HCT116 (cell line): ENCODE data around the gene METTL1. TPM values are rescaled to one million over a fixed set of nuclear protein-coding genes. Genes with fewer than 3 reads are reported as not detected.

Source experiments
- ATAC-seq: fragments of 200-7000 bp; cut with Tn5 transposase; 2 replicates; pipeline ENCODE4 v1.9.1; 2020; ENCODE audit warnings: mild to moderate bottlenecking, moderate library complexity
- BruUV-seq: library from RNA; stranded (reverse); fragments of 400-500 nt; replicated peaks from 2 replicates; lab custom pipeline; 2021; lab: Mats Ljungman, UMichigan
- CTCF ChIA-PET: fragments of 300-600 bp; sonication (Branson Sonifier 250); formaldehyde crosslinking; loops from one replicate; lab custom pipeline; 2021; ENCODE audit warnings: antibody characterized with exemption; lab: Charles Lee
- POLR2A ChIA-PET: fragments of 300-600, 350-600 bp; sonication (Branson Sonifier 250); formaldehyde crosslinking; loops from one replicate; lab custom pipeline; 2021; ENCODE audit warnings: antibody characterized with exemption; lab: Charles Lee
- RAD21 ChIA-PET, 2 experiments: fragments of 300-600 bp; sonication (Branson Sonifier 250); formaldehyde crosslinking; loops; one replicate each; lab custom pipeline; 2023; ENCODE audit warnings: low total read pairs in 2 of 2; ENCODE audit not compliant: uncharacterized antibody in 2 of 2, unreplicated experiment in 2 of 2, low non-redundant PET in 1 of 2; lab: Charles Lee
- DNase-seq: peaks from one replicate; pipeline ENCODE4 v3.0.0-alpha.2; 2010; ENCODE audit warnings: low read depth, low spot score
- H2AFZ ChIP-seq: fragments of 200-600 bp; shearing (Covaris generic), sonication (generic); 2 replicates; pipeline ENCODE4 v1.6.1; 2017; ENCODE audit warnings: low read depth, mixed run types, mixed read lengths, antibody characterized with exemption, low read length; ENCODE audit not compliant: poor library complexity, severe bottlenecking
- H3K27ac ChIP-seq: 2 replicates; pipeline ENCODE4 v1.5.1; 2012; ENCODE audit warnings: low read depth, low read length
- H3K27me3 ChIP-seq: fragments of 200-600 bp; sonication (generic); 2 replicates; pipeline ENCODE4 v1.6.1; 2016; ENCODE audit warnings: mixed run types, low read length, mixed read lengths; ENCODE audit not compliant: insufficient read depth
- H3K36me3 ChIP-seq, 2 experiments: fragments of 200-500 bp in 1 of 2; fragments of 200-600 bp in 1 of 2; sonication (Bioruptor generic) in 1 of 2; sonication (generic) in 1 of 2; 2 replicates each; pipeline versions ENCODE4 v1.5.1 to v1.6.1; 2014 to 2016; ENCODE audit warnings: low read length in 2 of 2, inconsistent platforms in 1 of 2, mixed read lengths in 1 of 2, mixed run types in 1 of 2; ENCODE audit not compliant: insufficient read depth in 2 of 2, control insufficient read depth in 1 of 2
- H3K4me1 ChIP-seq, 2 experiments: fragments of 200-600 bp in 1 of 2; sonication (generic) in 1 of 2; 2 replicates each; pipeline versions ENCODE4 v1.5.1 to v1.6.1; 2012 to 2017; ENCODE audit warnings: low read length in 2 of 2, inconsistent platforms in 1 of 2, mild to moderate bottlenecking in 1 of 2, mixed read lengths in 1 of 2, mixed run types in 1 of 2, moderate library complexity in 1 of 2; ENCODE audit not compliant: insufficient read depth in 2 of 2, control insufficient read depth in 1 of 2
- H3K4me2 ChIP-seq: fragments of 200-600 bp; sonication (generic); 2 replicates; pipeline ENCODE4 v1.6.1; 2017; ENCODE audit warnings: mixed run types, low read length, mixed read lengths
- H3K4me3 ChIP-seq, 2 experiments: fragments of 200-600 bp in 1 of 2; sonication (generic) in 1 of 2; replicated peaks in 1 of 2; 2 replicates each; pipeline ENCODE4 v1.5.1; 2011 to 2016; ENCODE audit warnings: low read length in 2 of 2, control low read depth in 1 of 2, low read depth in 1 of 2, mild to moderate bottlenecking in 1 of 2, mixed read lengths in 1 of 2, mixed run types in 1 of 2
- H3K79me2 ChIP-seq: fragments of 200-600 bp; sonication (generic); 2 replicates; pipeline ENCODE4 v1.6.1; 2017; ENCODE audit warnings: mild to moderate bottlenecking, mixed run types, low read length, moderate library complexity, mixed read lengths; ENCODE audit not compliant: insufficient read depth
- H3K9ac ChIP-seq: fragments of 200-600 bp; sonication (generic); 2 replicates; pipeline ENCODE4 v1.6.1; 2016; ENCODE audit warnings: low read length, mixed read lengths
- H3K9me2 ChIP-seq: fragments of 200-600 bp; sonication (generic), shearing (Covaris generic); 2 replicates; pipeline ENCODE4 v1.6.1; 2017; ENCODE audit warnings: mixed run types, mild to moderate bottlenecking, moderate library complexity; ENCODE audit not compliant: insufficient read depth
- H3K9me3 ChIP-seq, 2 experiments: fragments of 200-500 bp in 1 of 2; fragments of 200-600 bp in 1 of 2; sonication (Bioruptor generic) in 1 of 2; sonication (generic) in 1 of 2; 2 replicates each; pipeline ENCODE4 v1.6.1; 2014 to 2017; ENCODE audit warnings: low read length in 2 of 2, mixed read lengths in 2 of 2, inconsistent platforms in 1 of 2, low read depth in 1 of 2, mild to moderate bottlenecking in 1 of 2, mixed run types in 1 of 2, moderate library complexity in 1 of 2; ENCODE audit not compliant: control insufficient read depth in 1 of 2, insufficient read depth in 1 of 2
- H4K20me1 ChIP-seq: fragments of 200-600 bp; sonication (generic), shearing (Covaris generic); 2 replicates; pipeline ENCODE4 v1.6.1; 2017; ENCODE audit warnings: mixed run types, mild to moderate bottlenecking, moderate library complexity; ENCODE audit not compliant: insufficient read depth
- EGR1 ChIP-seq: IDR thresholded peaks from 2 replicates; pipeline ENCODE4 v1.6.1; 2012; ENCODE audit warnings: low read depth
- ELF1 ChIP-seq: IDR thresholded peaks from 2 replicates; pipeline ENCODE4 v1.6.1; 2012; ENCODE audit warnings: low read depth, borderline replicate concordance
- EZH2 ChIP-seq: fragments of 200-600 bp; sonication (generic); IDR thresholded peaks from 2 replicates; pipeline ENCODE4 v1.6.1; 2017; ENCODE audit warnings: antibody characterized with exemption, mixed run types
- EZH2phosphoT487 ChIP-seq: fragments of 200-600 bp; IDR thresholded peaks from 2 replicates; pipeline ENCODE4 v1.6.1; 2018; ENCODE audit warnings: antibody characterized with exemption, borderline replicate concordance
- FOSL1 ChIP-seq: IDR thresholded peaks from 2 replicates; pipeline ENCODE4 v1.6.1; 2012; ENCODE audit warnings: low read depth
- JUND ChIP-seq: IDR thresholded peaks from 2 replicates; pipeline ENCODE4 v1.6.1; 2012
- POLR2A ChIP-seq: IDR thresholded peaks from 2 replicates; pipeline ENCODE4 v1.7.0; 2011; ENCODE audit warnings: borderline replicate concordance; ENCODE audit not compliant: insufficient read depth, insufficient read length; ENCODE audit errors: extremely low read depth
- POLR2AphosphoS5 ChIP-seq: IDR thresholded peaks from 2 replicates; pipeline ENCODE4 v1.6.1; 2011; ENCODE audit warnings: mild to moderate bottlenecking, low read depth, low read length, moderate library complexity
- RAD21 ChIP-seq: IDR thresholded peaks from 2 replicates; pipeline ENCODE4 v1.6.1; 2012; ENCODE audit warnings: low read depth, mild to moderate bottlenecking
- SP1 ChIP-seq: IDR thresholded peaks from 2 replicates; pipeline ENCODE4 v1.6.1; 2012; ENCODE audit warnings: low read depth
- TCF7L2 ChIP-seq: IDR thresholded peaks from 2 replicates; pipeline ENCODE4 v1.7.0; 2011; ENCODE audit warnings: borderline replicate concordance, inconsistent platforms; ENCODE audit not compliant: insufficient read depth, insufficient read length; ENCODE audit errors: extremely low read depth
- YY1 ChIP-seq: IDR thresholded peaks from 2 replicates; pipeline ENCODE4 v1.6.1; 2011; ENCODE audit warnings: low read length, low read depth, moderate library complexity, mild to moderate bottlenecking; ENCODE audit not compliant: insufficient replicate concordance; ENCODE audit errors: extremely low read depth
- ZFX ChIP-seq: fragments of 450-650 bp; IDR thresholded peaks from 2 replicates; pipeline ENCODE4 v1.6.1; 2017
- ZNF274 ChIP-seq: fragments of 200-500 bp; sonication (Bioruptor generic); IDR thresholded peaks from 2 replicates; pipeline ENCODE4 v1.6.1; 2014; ENCODE audit warnings: mild to moderate bottlenecking, low read depth, low read length, inconsistent platforms
- intact Hi-C: fragments of 100-400 bp; cut with micrococcal nuclease; formaldehyde crosslinking; loops from 2 replicates; pipeline ENCODE4 v1.10.0; 2022
- total RNA-seq: library from RNA; stranded (reverse); gene quantifications from one replicate; pipeline ENCODE4 v1.2.1, GENCODE V29; 2021; ENCODE audit not compliant: unreplicated experiment
- TF ChIP-seq, protein P1 (sequence below), 3 experiments: fragments of 200-600 bp in 1 of 3; sonication (generic) in 1 of 3; IDR thresholded peaks in 2 of 3; conservative IDR thresholded peaks in 1 of 3; 2 replicates each; pipeline ENCODE4 v1.5.1; 2012 to 2017; ENCODE audit warnings: low read depth in 2 of 3, low read length in 2 of 3, antibody characterized with exemption in 1 of 3, borderline replicate concordance in 1 of 3, control low read depth in 1 of 3, mild to moderate bottlenecking in 1 of 3, mixed read lengths in 1 of 3, mixed run types in 1 of 3, moderate library complexity in 1 of 3; ENCODE audit not compliant: insufficient read depth in 1 of 3
- TF ChIP-seq, protein P2 (sequence below): IDR thresholded peaks from 2 replicates; pipeline ENCODE4 v1.6.1; 2012
- TF ChIP-seq, protein P3 (sequence below): IDR thresholded peaks from 2 replicates; pipeline ENCODE4 v1.6.1; 2011; ENCODE audit warnings: mild to moderate bottlenecking, low read length, moderate library complexity; ENCODE audit not compliant: insufficient replicate concordance; ENCODE audit errors: extremely low read depth
- TF ChIP-seq, protein P4 (sequence below): IDR thresholded peaks from 2 replicates; pipeline ENCODE4 v1.6.1; 2012

Gene METTL1
- total RNA-seq, 1 experiment from 2014 or later: 56.6 TPM

DNA sequence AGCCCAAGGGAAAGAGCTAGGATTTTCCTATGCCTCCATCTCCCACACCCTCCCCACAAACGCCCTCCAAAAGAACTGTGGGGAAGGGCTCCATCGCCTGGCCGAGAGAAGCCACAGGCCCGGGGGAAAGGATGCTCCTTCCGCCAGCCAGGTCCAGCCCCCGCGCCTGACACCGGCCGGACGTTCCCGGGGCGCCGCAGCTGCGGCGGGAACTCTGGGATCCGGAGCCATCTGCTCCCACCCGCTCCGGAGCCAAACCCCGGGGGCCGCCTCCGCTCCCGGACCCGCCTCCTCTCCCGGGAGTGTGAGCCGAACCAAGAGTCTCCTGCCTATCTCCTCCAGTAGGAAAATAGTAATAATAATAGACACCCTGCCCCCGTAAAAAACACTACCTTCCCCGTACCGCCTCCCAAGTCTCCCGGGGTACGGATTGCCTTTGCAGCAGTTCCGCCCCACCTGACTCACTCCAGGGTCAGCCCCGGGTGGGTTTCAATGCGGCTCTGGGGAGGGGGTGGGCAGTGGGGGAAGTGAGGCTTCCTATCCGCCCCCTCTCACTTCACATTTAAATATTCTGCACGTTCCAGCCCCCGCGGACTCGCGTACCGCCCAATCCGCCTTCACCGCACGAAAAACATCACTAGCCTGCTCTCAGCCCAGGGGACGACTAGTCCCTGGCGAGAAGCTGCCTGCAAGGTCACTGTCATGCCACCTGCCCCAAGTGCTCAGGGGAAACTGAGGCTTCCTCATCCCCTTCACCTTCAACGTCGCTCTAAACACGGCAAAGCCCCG, 35.8 kb downstream of the METTL1 start:
- Histone ChIP-seq H3K27ac (no peak overlapping the region), H3K27me3 (no peaks in the 10 kb centered on the region), H3K9me3 (no peaks in the 10 kb centered on the region), H3K9ac (no peak overlapping the region), H4K20me1 (no peaks in the 10 kb centered on the region), H2AFZ (no peak overlapping the region), H3K4me2 (no peak overlapping the region), H3K4me1 (peaks cover 0 to 3% of the 10 kb centered on the region in 2 experiments; a peak in 1 of 4 replicates), H3K9me2 (no peaks in the 10 kb centered on the region), H3K4me3 (no peak overlapping the region), H3K79me2 (no peaks in the 10 kb centered on the region), H3K36me3 (peaks cover 0 to 8% of the 10 kb centered on the region in 2 experiments; a peak in 3 of 4 replicates)
- POLR2A ChIA-PET: no interaction called here
- CTCF ChIA-PET: no interaction called here
- RAD21 ChIA-PET: no interaction called here
- ATAC-seq: no peak
- intact Hi-C loops: no loop called here
- DNase-seq: no peak
- BruUV-seq: no TSS peak
- TF ChIP-seq EZH2phosphoT487 (no peak), ZNF274 (no peak), JUND (no peak), FOSL1 (no peak), ZFX (no peak), TCF7L2 (no peak), POLR2A (no peak), POLR2AphosphoS5 (no peak), RAD21 (no peak), ELF1 (no peak), SP1 (no peak), EGR1 (no peak), EZH2 (no peak), YY1 (no peak)
- TF ChIP-seq, protein P1, sequence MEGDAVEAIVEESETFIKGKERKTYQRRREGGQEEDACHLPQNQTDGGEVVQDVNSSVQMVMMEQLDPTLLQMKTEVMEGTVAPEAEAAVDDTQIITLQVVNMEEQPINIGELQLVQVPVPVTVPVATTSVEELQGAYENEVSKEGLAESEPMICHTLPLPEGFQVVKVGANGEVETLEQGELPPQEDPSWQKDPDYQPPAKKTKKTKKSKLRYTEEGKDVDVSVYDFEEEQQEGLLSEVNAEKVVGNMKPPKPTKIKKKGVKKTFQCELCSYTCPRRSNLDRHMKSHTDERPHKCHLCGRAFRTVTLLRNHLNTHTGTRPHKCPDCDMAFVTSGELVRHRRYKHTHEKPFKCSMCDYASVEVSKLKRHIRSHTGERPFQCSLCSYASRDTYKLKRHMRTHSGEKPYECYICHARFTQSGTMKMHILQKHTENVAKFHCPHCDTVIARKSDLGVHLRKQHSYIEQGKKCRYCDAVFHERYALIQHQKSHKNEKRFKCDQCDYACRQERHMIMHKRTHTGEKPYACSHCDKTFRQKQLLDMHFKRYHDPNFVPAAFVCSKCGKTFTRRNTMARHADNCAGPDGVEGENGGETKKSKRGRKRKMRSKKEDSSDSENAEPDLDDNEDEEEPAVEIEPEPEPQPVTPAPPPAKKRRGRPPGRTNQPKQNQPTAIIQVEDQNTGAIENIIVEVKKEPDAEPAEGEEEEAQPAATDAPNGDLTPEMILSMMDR (IDR thresholded peaks at IDR 0.05 in 2 of 3, conservative IDR thresholded peaks at IDR 0.05 in 1 of 3; ENCODE audit: borderline replicate concordance in 1 of 3, insufficient read depth in 1 of 3, low read depth in 2 of 3, low read length in 2 of 3): no peak
- TF ChIP-seq, protein P2, sequence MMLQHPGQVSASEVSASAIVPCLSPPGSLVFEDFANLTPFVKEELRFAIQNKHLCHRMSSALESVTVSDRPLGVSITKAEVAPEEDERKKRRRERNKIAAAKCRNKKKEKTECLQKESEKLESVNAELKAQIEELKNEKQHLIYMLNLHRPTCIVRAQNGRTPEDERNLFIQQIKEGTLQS: no peak
- TF ChIP-seq, protein P3, sequence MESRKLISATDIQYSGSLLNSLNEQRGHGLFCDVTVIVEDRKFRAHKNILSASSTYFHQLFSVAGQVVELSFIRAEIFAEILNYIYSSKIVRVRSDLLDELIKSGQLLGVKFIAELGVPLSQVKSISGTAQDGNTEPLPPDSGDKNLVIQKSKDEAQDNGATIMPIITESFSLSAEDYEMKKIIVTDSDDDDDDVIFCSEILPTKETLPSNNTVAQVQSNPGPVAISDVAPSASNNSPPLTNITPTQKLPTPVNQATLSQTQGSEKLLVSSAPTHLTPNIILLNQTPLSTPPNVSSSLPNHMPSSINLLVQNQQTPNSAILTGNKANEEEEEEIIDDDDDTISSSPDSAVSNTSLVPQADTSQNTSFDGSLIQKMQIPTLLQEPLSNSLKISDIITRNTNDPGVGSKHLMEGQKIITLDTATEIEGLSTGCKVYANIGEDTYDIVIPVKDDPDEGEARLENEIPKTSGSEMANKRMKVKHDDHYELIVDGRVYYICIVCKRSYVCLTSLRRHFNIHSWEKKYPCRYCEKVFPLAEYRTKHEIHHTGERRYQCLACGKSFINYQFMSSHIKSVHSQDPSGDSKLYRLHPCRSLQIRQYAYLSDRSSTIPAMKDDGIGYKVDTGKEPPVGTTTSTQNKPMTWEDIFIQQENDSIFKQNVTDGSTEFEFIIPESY: no peak
- TF ChIP-seq, protein P4, sequence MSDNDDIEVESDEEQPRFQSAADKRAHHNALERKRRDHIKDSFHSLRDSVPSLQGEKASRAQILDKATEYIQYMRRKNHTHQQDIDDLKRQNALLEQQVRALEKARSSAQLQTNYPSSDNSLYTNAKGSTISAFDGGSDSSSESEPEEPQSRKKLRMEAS: no peak
